Pancreas (tissue), 10 donors: ENCODE data around the gene EVA1C. TPM values are rescaled to one million over a fixed set of nuclear protein-coding genes. Genes with fewer than 3 reads are reported as not detected.

ENCODE experiments used
- ATAC-seq, 4 donors: fragments of 200-7000 bp; cut with Tn5 transposase; one replicate each; pipeline versions ENCODE4 v1.8.0 to v1.9.1; 2020; ENCODE audit warnings: mild to moderate bottlenecking in 4 of 4, moderate library complexity in 4 of 4
- DNase-seq, 6 donors: peaks; one replicate each; pipeline ENCODE4 v3.0.0-alpha.2; 2020
- FAIRE-seq: peaks from 2 replicates; lab custom pipeline; 2012; peaks lifted over from hg19 to GRCh38; lab: Jason Lieb, UNC
- H3K27ac ChIP-seq, 4 donors: fragments of 200-600 bp; sonication (generic); 1 replicate in 3 of 4; 2 replicates in 1 of 4; pipeline versions ENCODE4 v1.5.0 to v1.8.0; 2020
- H3K27me3 ChIP-seq, 4 donors: fragments of 200-600 bp; one replicate each; pipeline ENCODE4 v1.8.0; 2021
- H3K36me3 ChIP-seq, 3 donors: fragments of 200-600 bp; sonication (generic) in 1 of 3; one replicate each; pipeline versions ENCODE4 v1.5.0 to v1.8.0; 2020 to 2021
- H3K4me1 ChIP-seq, 3 donors: fragments of 200-600 bp; one replicate each; pipeline ENCODE4 v1.8.0; 2021
- H3K4me3 ChIP-seq, 4 donors: fragments of 200-600 bp; sonication (generic) in 2 of 4; one replicate each; pipeline versions ENCODE4 v1.5.0 to v1.8.0; 2020 to 2021
- H3K9me3 ChIP-seq, 4 donors: fragments of 200-600 bp; one replicate each; pipeline ENCODE4 v1.8.0; 2021
- CTCF ChIP-seq, 4 donors: fragments of 200-600 bp; sonication (generic) in 3 of 4; IDR thresholded peaks; one replicate each; pipeline versions ENCODE4 v1.5.0 to v1.8.0; 2021; ENCODE audit warnings: antibody characterized with exemption in 4 of 4
- WGBS, 2 donors: extraction: QIAGEN DNeasy Blood & Tissue Kit; methylation state at CpG; one replicate each; pipeline ENCODE4 v1.1.7; 2013; 5-methylcytosine and 5-hydroxymethylcytosine counted together
- intact Hi-C, 3 donors: fragments of 100-400 bp; cut with DNase I; formaldehyde crosslinking; loops; one replicate each; pipeline versions ENCODE4 v1.11.1 to v1.14.2; 2022
- polyA plus RNA-seq, 2 donors: library from polyadenylated mRNA; stranded (reverse); fragments of 200-250 nt; gene quantifications; one replicate each; pipeline ENCODE4 v1.2.3, GENCODE V29; 2013
- total RNA-seq, 6 donors: library from RNA; stranded (reverse); fragmentation: NEBNext Ultra II Directional in 4 of 6; extraction: Animal tissue kit (Norgen Biotek cat#: 25700) in 4 of 6; gene quantifications; one replicate each; pipeline versions ENCODE4 v1.2.1 to v1.2.4, GENCODE V29; 2021 to 2023
- donor health status: healthy with polysubstance abuse.
- donor health status: DM: no; HTN: no; CAD: no; lungs with moderate emphysema.
- donor health status: DM: no; HTN: no; CAD: no.
- donor health status: control.
- donor health status: control.
- donor health status: Bipolar disorder and iron deficiency.
- donor health status: DM: yes; HTN: yes; CAD: no.
- donor health status: DM: no; HTN: no; CAD: no.
- donor health status: DM: no; HTN: no; CAD: no.
- donor health status: DM: yes; HTN: yes; CAD: no.

The EVA1C gene
- total and polyA plus RNA-seq, 8 donors, result 7.9 to 35.9 (median 11.6) TPM

GRCh38 chr21:32381571-32381970 lies 30.9 kb upstream of the EVA1C start:
- DNase-seq, result no peak
- Histone ChIP-seq H3K4me3 (no peak overlapping the region), H3K27me3 (no peaks in the 10 kb centered on the region), H3K9me3 (no peaks in the 10 kb centered on the region), H3K36me3 (peaks cover 0 to 17% (median 8%) of the 10 kb centered on the region in 3 donors), H3K4me1 (peaks cover 0 to under 1% (median 0%) of the 10 kb centered on the region in 3 donors), H3K27ac (no peak overlapping the region)
- 83 to 84% methylated on average over 6 of the region's 6 CpGs for WGBS, 2 donors
- TF ChIP-seq CTCF (IDR thresholded peaks at IDR 0.05), result no peak
- no peak for ATAC-seq
- no peak for FAIRE-seq
- intact Hi-C loops, result no loop called here

- ATAC-seq (peak in 2 of 4 donors; percentile 26 to 42), FAIRE-seq (no peak), DNase-seq (no peak)
- Histone ChIP-seq H3K4me1 (peaks cover 0 to 3% (median 0%) of the 10 kb centered on the region in 3 donors), H3K9me3 (no peaks in the 10 kb centered on the region), H3K4me3 (no peak overlapping the region), H3K27me3 (no peaks in the 10 kb centered on the region), H3K36me3 (peaks cover 0 to 17% (median 8%) of the 10 kb centered on the region in 3 donors), H3K27ac (no peak overlapping the region)
- TF ChIP-seq CTCF (IDR thresholded peaks at IDR 0.05), result no peak
- intact Hi-C loops, result no loop called here
- 63% methylated on average over 10 of the region's 10 CpGs for WGBS, 2 donors
Measured at GRCh38 chr21:32382108-32382644, 30.3 kb upstream of the EVA1C start.

GRCh38 chr21:32383812-32384211 lies 28.7 kb upstream of the EVA1C start:
- no peaks in the 10 kb centered on the region for H3K27me3 ChIP-seq
- TF ChIP-seq CTCF (IDR thresholded peaks at IDR 0.05), result no peak
- intact Hi-C loops, result no loop called here
- ATAC-seq (no peak), FAIRE-seq (no peak), DNase-seq (no peak)
- no peak overlapping the region for H3K27ac ChIP-seq
- H3K36me3 ChIP-seq, result peaks cover 0 to 17% (median 8%) of the 10 kb centered on the region in 3 donors
- no peaks in the 10 kb centered on the region for H3K9me3 ChIP-seq
- WGBS, 2 donors, result 88 to 92% methylated on average over 6 of the region's 6 CpGs
- peaks cover 0 to 3% (median 0%) of the 10 kb centered on the region in 3 donors for H3K4me1 ChIP-seq
- no peak overlapping the region for H3K4me3 ChIP-seq

GRCh38 chr21:32386195-32386870 lies 26.2 kb upstream of the EVA1C start:
- WGBS, 2 donors, result 37 to 39% methylated on average over 6 of the region's 6 CpGs
- no peak for FAIRE-seq
- peak overlapping the region in 1 of 4 donors; percentile 26 for H3K27ac ChIP-seq
- H3K36me3 ChIP-seq, result peaks cover 0 to 17% (median 8%) of the 10 kb centered on the region in 3 donors
- intact Hi-C loops, result no loop called here
- H3K4me1 ChIP-seq, result peaks cover 0 to 5% (median 0%) of the 10 kb centered on the region in 3 donors
- peak in 2 of 6 donors; percentile 27 to 29 for DNase-seq
- H3K9me3 ChIP-seq, result no peaks in the 10 kb centered on the region
- no peak overlapping the region for H3K4me3 ChIP-seq
- TF ChIP-seq CTCF (IDR thresholded peaks at IDR 0.05), result no peak
- no peaks in the 10 kb centered on the region for H3K27me3 ChIP-seq
- peak; percentile 53 to 75 (median 70) for ATAC-seq

- 91 to 92% methylated on average over 8 of the region's 8 CpGs for WGBS, 2 donors
- FAIRE-seq (no peak), DNase-seq (no peak), ATAC-seq (no peak)
- TF ChIP-seq CTCF (IDR thresholded peaks at IDR 0.05), result no peak
- no peaks in the 10 kb centered on the region for H3K27me3 ChIP-seq
- intact Hi-C loops, result no loop called here
- H3K27ac ChIP-seq, result no peak overlapping the region
- peaks cover 0 to 17% (median 8%) of the 10 kb centered on the region in 3 donors for H3K36me3 ChIP-seq
- H3K4me1 ChIP-seq, result peaks cover 6 to 13% (median 7%) of the 10 kb centered on the region in 3 donors
- H3K4me3 ChIP-seq, result no peak overlapping the region
- no peaks in the 10 kb centered on the region for H3K9me3 ChIP-seq
Measured at GRCh38 chr21:32387151-32387550, 25.4 kb upstream of the EVA1C start.
